KOPT-K1 (cell line): ENCODE results near the gene ZNRF1.
"Not testable (repeated sequence)": the region's sequence is repeated elsewhere in the genome, so short reads cannot be mapped to it uniquely, and the experiment has no call there.

ENCODE experiments used
- H3K27ac ChIP-seq: fragments of 200-600 bp; sonication (generic); 2 replicates; pipeline ENCODE4 v1.5.1; 2016; ENCODE audit warnings: antibody characterized with exemption, mild to moderate bottlenecking, low read depth, low read length; ENCODE audit not compliant: poor library complexity, severe bottlenecking
- H3K36me3 ChIP-seq: fragments of 200-600 bp; sonication (generic); 2 replicates; pipeline ENCODE4 v1.5.1; 2017; ENCODE audit warnings: antibody characterized with exemption, mild to moderate bottlenecking, low read length, moderate library complexity; ENCODE audit not compliant: insufficient read depth
- H3K9me3 ChIP-seq: fragments of 200-600 bp; sonication (generic); 2 replicates; pipeline ENCODE4 v1.5.1; 2017; ENCODE audit warnings: antibody characterized with exemption, low read length, mild to moderate bottlenecking; ENCODE audit not compliant: insufficient read depth, poor library complexity, severe bottlenecking

ZNRF1 gene

DNA sequence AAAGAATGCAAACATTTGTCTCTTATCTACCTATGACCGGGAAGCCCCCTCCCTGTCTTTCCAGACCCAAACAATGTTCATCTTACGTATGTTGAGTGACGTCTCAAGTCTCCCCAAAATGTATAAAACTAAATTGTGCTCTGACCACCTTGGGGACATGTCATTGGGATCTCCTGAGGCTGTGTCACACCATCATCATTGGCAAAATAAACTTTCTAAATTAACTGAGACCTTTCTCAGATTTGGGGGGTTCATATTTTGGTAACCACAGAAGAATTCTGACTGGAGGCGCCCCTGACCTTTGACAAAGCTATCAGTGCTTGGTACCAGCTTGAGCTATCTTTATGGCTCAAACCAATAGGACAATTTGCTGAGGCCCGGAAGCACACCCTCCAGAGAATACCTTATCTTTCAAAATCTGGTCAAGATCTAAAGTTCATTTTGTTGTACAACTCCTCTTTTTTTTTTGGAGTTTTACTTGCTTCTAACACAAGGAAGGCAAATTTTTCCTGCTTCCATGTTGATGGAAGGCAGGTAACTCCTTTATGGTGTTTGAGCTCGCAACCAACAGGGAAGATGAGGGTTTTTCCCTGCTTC, 120.2 kb downstream of the ZNRF1 start:
- Histone ChIP-seq H3K9me3 (peaks cover 22% of the 10 kb centered on the region), H3K36me3 (no peaks in the 10 kb centered on the region), H3K27ac (no peak overlapping the region)

DNA sequence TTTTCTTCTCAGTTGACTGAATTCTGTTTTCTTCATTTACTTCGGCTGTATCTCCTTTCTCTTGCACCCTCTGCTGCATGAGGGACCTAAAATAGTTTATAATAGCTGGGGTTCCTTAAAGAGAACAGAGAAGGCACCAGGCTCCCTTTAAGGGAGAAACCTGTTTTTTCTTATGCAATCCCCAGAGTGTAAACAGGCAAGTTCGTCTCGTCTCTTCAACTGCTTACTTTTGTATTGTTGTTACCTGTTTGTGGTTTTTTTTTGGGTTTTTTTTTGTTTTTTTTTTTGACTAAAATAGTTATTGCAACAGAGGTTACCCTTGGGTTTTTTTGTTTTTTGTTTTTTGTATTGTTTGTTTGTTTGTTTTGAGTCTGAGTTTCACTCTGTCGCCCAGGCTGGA, 121.4 kb downstream of the ZNRF1 start:
- no peaks in the 10 kb centered on the region for H3K36me3 ChIP-seq
- H3K9me3 ChIP-seq, result peaks cover 22% of the 10 kb centered on the region
- no peak overlapping the region for H3K27ac ChIP-seq

GRCh38 chr16:75121949-75122568, 123.2 kb downstream of the ZNRF1 start:
- peaks cover 33% of the 10 kb centered on the region for H3K9me3 ChIP-seq

DNA sequence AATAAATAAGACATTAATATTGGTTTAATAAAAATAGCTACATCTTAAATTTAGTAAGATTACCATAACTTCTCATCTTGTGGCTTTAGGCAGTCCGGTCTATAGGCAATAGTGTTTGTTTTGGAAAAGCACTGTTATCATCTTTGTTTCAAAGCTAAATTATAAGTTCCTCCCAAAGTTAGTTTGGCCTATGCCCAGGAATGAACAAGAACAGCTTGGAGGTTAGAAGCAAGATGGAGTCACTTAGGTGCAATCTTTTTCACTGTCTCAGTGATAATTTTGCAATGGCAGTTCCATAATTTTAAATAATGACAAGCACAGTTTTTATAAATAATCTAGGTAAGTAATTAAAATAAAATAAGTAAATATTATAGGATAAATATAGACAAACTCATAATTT, 123.8 kb downstream of the ZNRF1 start:
- peaks cover 39% of the 10 kb centered on the region for H3K9me3 ChIP-seq
- no peak overlapping the region for H3K27ac ChIP-seq
- no peaks in the 10 kb centered on the region for H3K36me3 ChIP-seq

More at GRCh38 chr16:75121949-75122568, 123.2 kb downstream of the ZNRF1 start:
- Histone ChIP-seq H3K36me3 (no peaks in the 10 kb centered on the region), H3K27ac (no peak overlapping the region)

- H3K36me3 ChIP-seq, result no peaks in the 10 kb centered on the region
- no peak overlapping the region for H3K27ac ChIP-seq
- peaks cover 25% of the 10 kb centered on the region for H3K9me3 ChIP-seq
Measured at GRCh38 chr16:75127713-75128415, 129.0 kb downstream of the ZNRF1 start.

- peaks cover 23% of the 10 kb centered on the region for H3K9me3 ChIP-seq
- not testable (repeated sequence) for H3K36me3 ChIP-seq, H3K27ac ChIP-seq
Measured at GRCh38 chr16:75129421-75130149, 130.8 kb downstream of the ZNRF1 start.

- Histone ChIP-seq H3K36me3 (no peaks in the 10 kb centered on the region), H3K9me3 (peaks cover 23% of the 10 kb centered on the region), H3K27ac (no peak overlapping the region)
Measured at GRCh38 chr16:75130150-75130771, 131.4 kb downstream of the ZNRF1 start.

GRCh38 chr16:75131081-75131480, 132.3 kb downstream of the ZNRF1 start:
- Histone ChIP-seq H3K9me3 (peaks cover 22% of the 10 kb centered on the region), H3K27ac (no peak overlapping the region), H3K36me3 (no peaks in the 10 kb centered on the region)

- Histone ChIP-seq H3K27ac (no peak overlapping the region), H3K36me3 (no peaks in the 10 kb centered on the region), H3K9me3 (no peaks in the 10 kb centered on the region)
Measured at GRCh38 chr16:75138233-75138632, 139.4 kb downstream of the ZNRF1 start.

- no peaks in the 10 kb centered on the region for H3K36me3 ChIP-seq
- no peak overlapping the region for H3K27ac ChIP-seq
Measured at GRCh38 chr16:75138636-75139035, 139.8 kb downstream of the ZNRF1 start.

GRCh38 chr16:75139498-75139897, 140.7 kb downstream of the ZNRF1 start:
- H3K36me3 ChIP-seq, result no peaks in the 10 kb centered on the region
- no peak overlapping the region for H3K27ac ChIP-seq
- no peaks in the 10 kb centered on the region for H3K9me3 ChIP-seq

More at GRCh38 chr16:75138636-75139035, 139.8 kb downstream of the ZNRF1 start:
- no peaks in the 10 kb centered on the region for H3K9me3 ChIP-seq

DNA sequence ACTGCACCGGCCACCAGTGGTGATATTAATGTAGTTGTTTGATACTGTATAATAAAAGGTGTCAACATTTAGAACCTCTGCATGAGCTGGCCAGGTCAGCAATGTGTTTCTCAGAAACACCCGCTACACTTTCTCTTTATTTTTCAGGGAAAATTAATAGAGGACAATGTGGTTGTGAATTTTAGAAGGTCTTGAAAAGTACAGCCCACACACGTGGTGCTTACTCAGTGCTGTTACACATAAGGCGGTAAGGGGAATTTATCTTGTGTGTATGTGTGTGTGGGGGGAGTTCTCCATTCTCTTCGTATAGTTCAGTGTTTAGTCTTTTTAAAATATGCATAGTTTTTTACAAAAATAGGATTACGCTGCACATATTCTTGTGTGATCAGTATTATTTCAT, 145.1 kb downstream of the ZNRF1 start:
- Histone ChIP-seq H3K9me3 (no peaks in the 10 kb centered on the region), H3K27ac (no peak overlapping the region), H3K36me3 (no peaks in the 10 kb centered on the region)

DNA sequence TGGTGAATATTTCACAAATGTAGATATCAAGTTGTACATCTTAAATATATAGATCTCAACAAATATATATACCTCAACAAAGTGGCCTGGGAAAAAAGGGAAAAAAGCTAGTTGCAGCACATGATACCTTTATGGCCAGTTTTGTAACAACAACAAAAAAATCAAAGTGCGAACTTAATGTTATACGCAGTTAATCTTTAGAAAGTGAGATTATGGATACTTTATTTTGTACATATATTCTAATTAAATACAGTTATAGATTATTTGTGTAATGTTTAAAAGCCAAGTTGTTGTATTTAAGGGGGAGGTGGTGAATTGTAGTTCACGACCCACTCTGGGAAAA, 149.1 kb downstream of the ZNRF1 start:
- peaks cover 35% of the 10 kb centered on the region for H3K9me3 ChIP-seq
- H3K27ac ChIP-seq, result peak overlapping the region; percentile 94
- peaks cover 31% of the 10 kb centered on the region for H3K36me3 ChIP-seq

DNA sequence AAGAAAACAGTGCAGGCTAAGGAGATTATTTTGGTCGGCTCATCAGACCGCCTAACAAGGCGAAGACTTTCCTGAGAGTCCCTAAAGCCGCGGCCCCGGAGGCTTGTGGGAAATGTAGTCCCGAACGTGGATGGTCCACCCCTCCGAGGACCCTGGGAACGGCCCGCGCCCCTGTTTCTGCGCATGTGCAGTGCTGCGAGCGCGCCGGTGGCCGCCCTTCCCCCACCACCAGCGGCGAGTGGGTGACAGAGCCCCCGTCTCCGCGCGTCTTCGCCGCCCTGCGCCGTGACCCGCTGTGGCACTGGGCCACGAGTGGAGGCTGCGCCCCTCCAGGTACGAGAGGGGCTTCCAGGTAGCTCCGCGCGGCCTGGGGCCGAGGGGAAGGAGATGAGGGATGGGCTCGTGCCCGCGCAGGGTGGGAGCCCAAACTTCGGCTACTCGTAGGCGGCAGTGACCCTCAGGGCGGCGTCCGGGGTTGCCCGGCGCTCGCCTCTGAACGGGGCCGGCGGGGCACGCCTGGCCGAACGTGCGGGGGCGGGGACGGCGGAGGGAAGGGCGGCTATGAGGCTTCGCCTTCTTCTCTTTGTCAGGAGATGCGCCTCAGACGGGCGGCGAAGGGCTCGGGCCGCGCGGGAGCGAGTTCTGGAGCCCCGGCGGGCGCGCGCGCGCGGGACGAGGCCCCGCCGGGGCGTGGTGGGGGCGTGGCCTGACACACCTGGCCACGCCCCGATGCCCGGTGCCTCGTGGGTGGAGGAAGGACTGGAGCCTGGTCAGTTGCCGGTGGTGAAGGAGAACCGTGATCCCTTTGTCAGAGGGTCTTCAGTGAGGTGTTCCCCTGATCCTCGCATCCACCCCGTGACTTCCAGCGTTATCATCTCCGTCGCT, 149.7 kb downstream of the ZNRF1 start, which contains the start of gene ZFP1:
TSS of gene ZFP1 (plus strand) at position 214 of the 885 bp plus-strand sequence. CDS start 4,428 bp downstream, outside the sequence.
- Histone ChIP-seq H3K36me3 (peaks cover 37% of the 10 kb centered on the region), H3K9me3 (peaks cover 41% of the 10 kb centered on the region), H3K27ac (peak within 1 kb of the TSS; percentile 94)
